Measurements from ENCODE around the gene SHF.

Gene SHF

GRCh38 chr15:45120081-45120972 lies 67.4 kb downstream of the SHF start:
- Mint-ChIP-seq H3K4me3 (no peak overlapping the region), H3K4me1 (ENCODE audit: low read depth) (peaks cover 16% of the 10 kb centered on the region), H3K36me3 (ENCODE audit: low read depth) (no peaks in the 10 kb centered on the region), H3K9me3 (no peaks in the 10 kb centered on the region), H3K27me3 (peaks cover 66% of the 10 kb centered on the region), H3K27ac (no peak overlapping the region)
- no peak for DNase-seq

DNA sequence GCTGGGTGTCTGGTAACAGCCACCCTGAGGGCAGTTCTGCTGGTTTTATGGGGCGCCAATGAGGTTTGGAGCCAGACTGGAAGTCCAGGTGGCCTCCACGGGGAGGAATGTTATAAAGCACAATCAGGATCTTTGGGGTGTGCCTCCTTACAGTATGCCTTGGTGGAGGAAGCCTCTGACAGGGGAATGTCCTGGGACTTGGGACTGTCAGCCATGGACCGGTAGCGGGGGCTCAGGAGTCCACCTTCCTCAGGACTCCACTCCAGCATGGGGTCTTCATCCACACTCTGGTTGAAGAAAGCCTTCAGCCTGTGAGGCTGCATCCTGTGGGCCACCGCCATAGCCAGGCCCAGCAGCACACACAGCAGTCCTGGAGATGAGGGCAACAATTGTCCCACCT lies 68.8 kb downstream of the SHF start:
- Mint-ChIP-seq H3K4me3 (no peak overlapping the region), H3K9me3 (no peaks in the 10 kb centered on the region), H3K27me3 (peaks cover 72% of the 10 kb centered on the region), H3K36me3 (ENCODE audit: low read depth) (no peaks in the 10 kb centered on the region), H3K4me1 (ENCODE audit: low read depth) (peaks cover 23% of the 10 kb centered on the region), H3K27ac (no peak overlapping the region)
- no peak for DNase-seq

GRCh38 chr15:45118131-45118588 lies 69.6 kb downstream of the SHF start:
- H3K36me3 Mint-ChIP-seq (ENCODE audit: low read depth): no peaks in the 10 kb centered on the region
- no peaks in the 10 kb centered on the region for H3K9me3 Mint-ChIP-seq
- H3K4me3 Mint-ChIP-seq: peak overlapping the region; percentile 50
- H3K4me1 Mint-ChIP-seq (ENCODE audit: low read depth): peaks cover 31% of the 10 kb centered on the region
- peak; percentile 86 for DNase-seq
- H3K27me3 Mint-ChIP-seq: peaks cover 80% of the 10 kb centered on the region
- no peak overlapping the region for H3K27ac Mint-ChIP-seq

GRCh38 chr15:45117308-45118130 lies 70.2 kb downstream of the SHF start:
- H3K9me3 Mint-ChIP-seq: no peaks in the 10 kb centered on the region

More at GRCh38 chr15:45117308-45118130, 70.2 kb downstream of the SHF start:
- no peaks in the 10 kb centered on the region for H3K36me3 Mint-ChIP-seq (ENCODE audit: low read depth)
- no peak overlapping the region for H3K27ac Mint-ChIP-seq
- peaks cover 35% of the 10 kb centered on the region for H3K4me1 Mint-ChIP-seq (ENCODE audit: low read depth)
- peak overlapping the region; percentile 50 for H3K4me3 Mint-ChIP-seq
- no peak for DNase-seq
- H3K27me3 Mint-ChIP-seq: peaks cover 80% of the 10 kb centered on the region
